Measurements from ENCODE around the gene SLC38A11. TPM values are rescaled to one million over a fixed set of nuclear protein-coding genes. Genes with fewer than 3 reads are reported as not detected.

SLC38A11 gene
- total RNA-seq, 1 donor from 2014 or later, result not detected

DNA sequence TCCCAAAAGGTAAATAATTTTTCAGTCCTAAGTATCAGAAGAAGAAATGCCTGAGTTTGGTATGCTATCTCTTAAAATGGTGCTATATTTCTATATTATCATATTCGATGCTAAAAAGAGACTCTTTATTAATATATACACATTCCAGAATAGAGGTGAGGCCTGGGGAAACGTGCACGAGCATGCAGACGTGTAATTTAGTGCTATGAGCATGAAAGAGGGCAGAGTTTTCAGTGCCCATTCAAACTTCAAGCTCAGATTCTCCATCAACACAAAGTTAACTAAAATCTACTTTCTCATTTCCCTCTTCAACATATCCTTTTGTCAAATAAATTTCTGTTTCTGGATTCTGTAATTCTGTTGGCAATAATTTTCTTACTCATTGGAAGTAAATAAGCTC is 108.0 kb downstream of the SLC38A11 start:
- no peaks in the 10 kb centered on the region for H3K9me3 Mint-ChIP-seq (ENCODE audit: unreplicated experiment)
- H3K36me3 Mint-ChIP-seq (ENCODE audit: unreplicated experiment), result no peaks in the 10 kb centered on the region
- no peak for DNase-seq
- no peak overlapping the region for H3K4me3 Mint-ChIP-seq (ENCODE audit: unreplicated experiment)
- H3K27me3 Mint-ChIP-seq (ENCODE audit: unreplicated experiment), result no peaks in the 10 kb centered on the region
- no peak overlapping the region for H3K27ac Mint-ChIP-seq (ENCODE audit: unreplicated experiment)
- no peaks in the 10 kb centered on the region for H3K4me1 Mint-ChIP-seq (ENCODE audit: low read depth, unreplicated experiment)
- TF ChIP-seq, protein P1, sequence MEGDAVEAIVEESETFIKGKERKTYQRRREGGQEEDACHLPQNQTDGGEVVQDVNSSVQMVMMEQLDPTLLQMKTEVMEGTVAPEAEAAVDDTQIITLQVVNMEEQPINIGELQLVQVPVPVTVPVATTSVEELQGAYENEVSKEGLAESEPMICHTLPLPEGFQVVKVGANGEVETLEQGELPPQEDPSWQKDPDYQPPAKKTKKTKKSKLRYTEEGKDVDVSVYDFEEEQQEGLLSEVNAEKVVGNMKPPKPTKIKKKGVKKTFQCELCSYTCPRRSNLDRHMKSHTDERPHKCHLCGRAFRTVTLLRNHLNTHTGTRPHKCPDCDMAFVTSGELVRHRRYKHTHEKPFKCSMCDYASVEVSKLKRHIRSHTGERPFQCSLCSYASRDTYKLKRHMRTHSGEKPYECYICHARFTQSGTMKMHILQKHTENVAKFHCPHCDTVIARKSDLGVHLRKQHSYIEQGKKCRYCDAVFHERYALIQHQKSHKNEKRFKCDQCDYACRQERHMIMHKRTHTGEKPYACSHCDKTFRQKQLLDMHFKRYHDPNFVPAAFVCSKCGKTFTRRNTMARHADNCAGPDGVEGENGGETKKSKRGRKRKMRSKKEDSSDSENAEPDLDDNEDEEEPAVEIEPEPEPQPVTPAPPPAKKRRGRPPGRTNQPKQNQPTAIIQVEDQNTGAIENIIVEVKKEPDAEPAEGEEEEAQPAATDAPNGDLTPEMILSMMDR (IDR thresholded peaks at IDR 0.05; ENCODE audit: partially characterized antibody, unreplicated experiment), result no peak

DNA sequence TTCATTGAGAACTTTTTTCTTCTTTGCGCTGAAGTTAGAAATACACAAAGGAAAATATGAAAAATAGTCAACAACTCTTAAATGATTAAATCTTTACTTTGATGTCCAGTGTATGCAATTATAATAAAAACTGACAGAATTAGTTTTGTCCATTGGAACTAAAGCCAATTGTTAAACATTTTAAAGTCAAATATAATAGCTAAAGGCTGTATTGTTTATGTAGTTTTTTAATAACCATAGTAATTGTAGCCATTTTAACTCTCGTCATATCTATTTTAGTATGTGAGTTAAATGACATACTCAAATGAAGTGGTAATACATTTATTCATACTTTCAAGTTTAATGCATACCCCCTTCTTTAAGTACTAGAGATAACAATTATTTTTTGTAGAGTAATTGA is 109.0 kb downstream of the SLC38A11 start:
- TF ChIP-seq, protein P1 (IDR thresholded peaks at IDR 0.05; ENCODE audit: partially characterized antibody, unreplicated experiment), result no peak
- DNase-seq, result no peak
- Mint-ChIP-seq H3K36me3 (ENCODE audit: unreplicated experiment) (no peaks in the 10 kb centered on the region), H3K4me1 (ENCODE audit: low read depth, unreplicated experiment) (no peaks in the 10 kb centered on the region), H3K4me3 (ENCODE audit: unreplicated experiment) (no peak overlapping the region), H3K9me3 (ENCODE audit: unreplicated experiment) (no peaks in the 10 kb centered on the region), H3K27ac (ENCODE audit: unreplicated experiment) (no peak overlapping the region), H3K27me3 (ENCODE audit: unreplicated experiment) (no peaks in the 10 kb centered on the region)

Other genes with a start within 250 kb of the SLC38A11 start
- gene COBLL1, start 113.7 kb downstream of the SLC38A11 start, total RNA-seq (ENCODE audit: unreplicated experiment), result 0.91 TPM
- 22.2 TPM for gene SCN3A, start 248.5 kb upstream of the SLC38A11 start, total RNA-seq (ENCODE audit: unreplicated experiment)

Data from glutamatergic neuron (in vitro differentiated cells).